SU-DHL-6 (cell line): Measurements from ENCODE around the gene TTC22.

Experiments used
- H2AFZ ChIP-seq: fragments of 200-600 bp; sonication (generic); 2 replicates; pipeline ENCODE4 v1.6.1; 2014; ENCODE audit warnings: low read depth, mild to moderate bottlenecking, moderate library complexity, mixed read lengths, antibody characterized with exemption, low read length; ENCODE audit not compliant: severe bottlenecking
- H3F3A ChIP-seq: fragments of 200-600 bp; shearing (Covaris generic); 2 replicates; pipeline ENCODE4 v1.6.0; 2016; ENCODE audit warnings: antibody characterized with exemption, mild to moderate bottlenecking; ENCODE audit not compliant: insufficient read depth
- H3K27ac ChIP-seq: fragments of 200-600 bp; sonication (generic); 2 replicates; pipeline ENCODE4 v1.5.1; 2016; ENCODE audit warnings: low read depth, mild to moderate bottlenecking, low read length, moderate library complexity, mixed read lengths
- H3K27me3 ChIP-seq: fragments of 200-600 bp; sonication (generic), shearing (Covaris generic); 2 replicates; pipeline ENCODE4 v1.6.0; 2014; ENCODE audit warnings: mild to moderate bottlenecking, low read length
- H3K36me3 ChIP-seq: fragments of 200-600 bp; sonication (generic); 2 replicates; pipeline ENCODE4 v1.6.1; 2014; ENCODE audit warnings: mild to moderate bottlenecking, low read length, mixed read lengths
- H3K4me2 ChIP-seq: fragments of 300-600, 200-600 bp; shearing (Covaris generic), sonication (generic); 2 replicates; pipeline ENCODE4 v1.6.0; 2014; ENCODE audit warnings: low read length, low read depth, mild to moderate bottlenecking; ENCODE audit not compliant: poor library complexity, severe bottlenecking
- H3K4me3 ChIP-seq: fragments of 200-600 bp; sonication (generic); 2 replicates; pipeline ENCODE4 v1.5.1; 2014; ENCODE audit warnings: antibody characterized with exemption, low read length, mild to moderate bottlenecking, mixed read lengths; ENCODE audit not compliant: insufficient read depth, poor library complexity, severe bottlenecking
- H3K79me2 ChIP-seq: fragments of 200-600 bp; sonication (generic); 2 replicates; pipeline ENCODE4 v1.6.1; 2014; ENCODE audit warnings: mild to moderate bottlenecking, low read length, moderate library complexity; ENCODE audit not compliant: insufficient read depth
- H3K9ac ChIP-seq: fragments of 200-600 bp; sonication (generic); 2 replicates; pipeline ENCODE4 v1.7.0; 2014; ENCODE audit warnings: mild to moderate bottlenecking, low read length
- H3K9me2 ChIP-seq: fragments of 200-600 bp; sonication (generic); replicated peaks from 2 replicates; pipeline ENCODE4 v1.6.1; 2014; ENCODE audit warnings: low read length; ENCODE audit not compliant: insufficient read depth
- H3K9me3 ChIP-seq: fragments of 200-600 bp; sonication (generic); 2 replicates; pipeline ENCODE4 v1.6.1; 2014; ENCODE audit warnings: low read length, mixed read lengths; ENCODE audit not compliant: insufficient read depth
- H4K20me1 ChIP-seq: fragments of 200-600 bp; sonication (generic); 2 replicates; pipeline ENCODE4 v1.6.1; 2014; ENCODE audit warnings: low read depth, mild to moderate bottlenecking, antibody characterized with exemption, low read length, moderate library complexity, mixed read lengths
- CTCF ChIP-seq: fragments of 200-600 bp; sonication (generic); IDR thresholded peaks from one replicate; pipeline ENCODE4 v1.5.1; 2017; ENCODE audit warnings: antibody characterized with exemption, mild to moderate bottlenecking, low read length, moderate library complexity; ENCODE audit not compliant: insufficient read depth, poor library complexity, severe bottlenecking
- EZH2phosphoT487 ChIP-seq: fragments of 200-600 bp; sonication (generic), shearing (Covaris generic); conservative IDR thresholded peaks from 2 replicates; pipeline ENCODE4 v1.6.1; 2018; ENCODE audit warnings: mild to moderate bottlenecking, antibody characterized with exemption, low read length, moderate library complexity, mixed read lengths

The TTC22 gene

GRCh38 chr1:54835970-54836369, 34.8 kb upstream of the TTC22 start:
- H3K4me2 ChIP-seq, result no peak overlapping the region
- no peaks in the 10 kb centered on the region for H3K9me2 ChIP-seq
- no peak overlapping the region for H3K4me3 ChIP-seq
- no peaks in the 10 kb centered on the region for H3K36me3 ChIP-seq
- H4K20me1 ChIP-seq, result no peaks in the 10 kb centered on the region
- no peaks in the 10 kb centered on the region for H3F3A ChIP-seq
- no peaks in the 10 kb centered on the region for H3K79me2 ChIP-seq
- no peak for TF ChIP-seq CTCF
- no peak for TF ChIP-seq EZH2phosphoT487
- no peak overlapping the region for H3K9ac ChIP-seq
- no peak overlapping the region for H2AFZ ChIP-seq
- no peaks in the 10 kb centered on the region; the same call in 1 of the 2 replicates for H3K9me3 ChIP-seq
- H3K27ac ChIP-seq, result no peak overlapping the region
- H3K27me3 ChIP-seq, result no peaks in the 10 kb centered on the region

- H3K27me3 ChIP-seq, result no peaks in the 10 kb centered on the region
- TF ChIP-seq CTCF (no peak), EZH2phosphoT487 (no peak)
- no peaks in the 10 kb centered on the region for H3K36me3 ChIP-seq
- H3K9me3 ChIP-seq, result no peaks in the 10 kb centered on the region; the same call in 1 of the 2 replicates
- no peaks in the 10 kb centered on the region for H3K79me2 ChIP-seq
- no peak overlapping the region for H3K4me3 ChIP-seq
- no peak overlapping the region for H3K9ac ChIP-seq
- H2AFZ ChIP-seq, result no peak overlapping the region
- H3K27ac ChIP-seq, result no peak overlapping the region
- H4K20me1 ChIP-seq, result no peaks in the 10 kb centered on the region
- no peaks in the 10 kb centered on the region for H3F3A ChIP-seq
- H3K4me2 ChIP-seq, result no peak overlapping the region
- H3K9me2 ChIP-seq, result no peaks in the 10 kb centered on the region
These were observed 34.2 kb upstream of the TTC22 start for GRCh38 chr1:54835131-54835898.

- no peaks in the 10 kb centered on the region for H3K9me2 ChIP-seq
- no peaks in the 10 kb centered on the region; the same call in 1 of the 2 replicates for H3K9me3 ChIP-seq
- TF ChIP-seq CTCF, result no peak
- no peak for TF ChIP-seq EZH2phosphoT487
- H3K27ac ChIP-seq, result no peak overlapping the region
- no peaks in the 10 kb centered on the region for H3F3A ChIP-seq
- no peak overlapping the region for H3K4me2 ChIP-seq
- no peak overlapping the region for H2AFZ ChIP-seq
- H3K9ac ChIP-seq, result no peak overlapping the region
- no peak overlapping the region for H3K4me3 ChIP-seq
- H4K20me1 ChIP-seq, result no peaks in the 10 kb centered on the region
- H3K27me3 ChIP-seq, result no peaks in the 10 kb centered on the region
- H3K79me2 ChIP-seq, result no peaks in the 10 kb centered on the region
- no peaks in the 10 kb centered on the region for H3K36me3 ChIP-seq
These were observed 33.0 kb upstream of the TTC22 start for GRCh38 chr1:54834007-54834541.
